ENCODE data around the gene DYNC2H1.

Gene DYNC2H1

DNA sequence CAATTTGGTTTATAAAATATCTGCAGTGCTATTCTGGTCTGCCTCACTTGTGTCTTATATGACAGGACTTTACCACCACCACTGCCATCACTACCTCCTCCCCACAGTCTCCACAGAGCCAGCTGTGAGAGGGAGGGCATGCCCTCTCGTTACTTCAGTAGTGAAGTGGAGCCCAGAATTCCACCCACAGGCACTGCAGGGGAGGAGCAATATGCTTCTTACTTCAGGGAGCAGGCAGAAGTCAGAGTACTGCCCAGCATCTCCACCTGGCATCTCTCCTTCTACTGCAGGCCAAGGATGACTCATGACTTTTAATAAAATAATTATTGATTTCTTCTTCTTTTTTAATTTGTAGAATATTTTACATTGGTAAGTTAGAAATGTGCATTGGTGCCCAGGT lies 255.5 kb downstream of the DYNC2H1 start:
- no peak for TF ChIP-seq TAF1 (IDR thresholded peaks at IDR 0.05; ENCODE audit: low read depth)
- no peak for TF ChIP-seq YY1 (IDR thresholded peaks at IDR 0.05; ENCODE audit: low read depth)
- TF ChIP-seq, protein P1, sequence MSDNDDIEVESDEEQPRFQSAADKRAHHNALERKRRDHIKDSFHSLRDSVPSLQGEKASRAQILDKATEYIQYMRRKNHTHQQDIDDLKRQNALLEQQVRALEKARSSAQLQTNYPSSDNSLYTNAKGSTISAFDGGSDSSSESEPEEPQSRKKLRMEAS (IDR thresholded peaks at IDR 0.05): no peak
- TF ChIP-seq, protein P2, sequence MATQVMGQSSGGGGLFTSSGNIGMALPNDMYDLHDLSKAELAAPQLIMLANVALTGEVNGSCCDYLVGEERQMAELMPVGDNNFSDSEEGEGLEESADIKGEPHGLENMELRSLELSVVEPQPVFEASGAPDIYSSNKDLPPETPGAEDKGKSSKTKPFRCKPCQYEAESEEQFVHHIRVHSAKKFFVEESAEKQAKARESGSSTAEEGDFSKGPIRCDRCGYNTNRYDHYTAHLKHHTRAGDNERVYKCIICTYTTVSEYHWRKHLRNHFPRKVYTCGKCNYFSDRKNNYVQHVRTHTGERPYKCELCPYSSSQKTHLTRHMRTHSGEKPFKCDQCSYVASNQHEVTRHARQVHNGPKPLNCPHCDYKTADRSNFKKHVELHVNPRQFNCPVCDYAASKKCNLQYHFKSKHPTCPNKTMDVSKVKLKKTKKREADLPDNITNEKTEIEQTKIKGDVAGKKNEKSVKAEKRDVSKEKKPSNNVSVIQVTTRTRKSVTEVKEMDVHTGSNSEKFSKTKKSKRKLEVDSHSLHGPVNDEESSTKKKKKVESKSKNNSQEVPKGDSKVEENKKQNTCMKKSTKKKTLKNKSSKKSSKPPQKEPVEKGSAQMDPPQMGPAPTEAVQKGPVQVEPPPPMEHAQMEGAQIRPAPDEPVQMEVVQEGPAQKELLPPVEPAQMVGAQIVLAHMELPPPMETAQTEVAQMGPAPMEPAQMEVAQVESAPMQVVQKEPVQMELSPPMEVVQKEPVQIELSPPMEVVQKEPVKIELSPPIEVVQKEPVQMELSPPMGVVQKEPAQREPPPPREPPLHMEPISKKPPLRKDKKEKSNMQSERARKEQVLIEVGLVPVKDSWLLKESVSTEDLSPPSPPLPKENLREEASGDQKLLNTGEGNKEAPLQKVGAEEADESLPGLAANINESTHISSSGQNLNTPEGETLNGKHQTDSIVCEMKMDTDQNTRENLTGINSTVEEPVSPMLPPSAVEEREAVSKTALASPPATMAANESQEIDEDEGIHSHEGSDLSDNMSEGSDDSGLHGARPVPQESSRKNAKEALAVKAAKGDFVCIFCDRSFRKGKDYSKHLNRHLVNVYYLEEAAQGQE (IDR thresholded peaks at IDR 0.05; ENCODE audit: low read depth): no peak
- TF ChIP-seq ZBTB7A (IDR thresholded peaks at IDR 0.05; ENCODE audit: low read depth): no peak
- TF ChIP-seq TCF12 (IDR thresholded peaks at IDR 0.05; ENCODE audit: low read depth): no peak
- TF ChIP-seq NFIC (IDR thresholded peaks at IDR 0.05): no peak
- no peak for TF ChIP-seq FOXM1 (IDR thresholded peaks at IDR 0.05; ENCODE audit: borderline replicate concordance, low read depth)
- TF ChIP-seq CEBPB (IDR thresholded peaks at IDR 0.05): no peak
- no peak for TF ChIP-seq TEAD4 (IDR thresholded peaks at IDR 0.05)
- TF ChIP-seq RAD21 (IDR thresholded peaks at IDR 0.05; ENCODE audit: low read depth): no peak
- TF ChIP-seq CREB1 (IDR thresholded peaks at IDR 0.05; ENCODE audit: low read depth): no peak
- TF ChIP-seq, protein P3, sequence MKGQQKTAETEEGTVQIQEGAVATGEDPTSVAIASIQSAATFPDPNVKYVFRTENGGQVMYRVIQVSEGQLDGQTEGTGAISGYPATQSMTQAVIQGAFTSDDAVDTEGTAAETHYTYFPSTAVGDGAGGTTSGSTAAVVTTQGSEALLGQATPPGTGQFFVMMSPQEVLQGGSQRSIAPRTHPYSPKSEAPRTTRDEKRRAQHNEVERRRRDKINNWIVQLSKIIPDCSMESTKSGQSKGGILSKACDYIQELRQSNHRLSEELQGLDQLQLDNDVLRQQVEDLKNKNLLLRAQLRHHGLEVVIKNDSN (IDR thresholded peaks at IDR 0.05): no peak
- no peak for TF ChIP-seq EP300 (IDR thresholded peaks at IDR 0.05; ENCODE audit: borderline replicate concordance)
- no peak for TF ChIP-seq EGR1 (IDR thresholded peaks at IDR 0.05)

DNA sequence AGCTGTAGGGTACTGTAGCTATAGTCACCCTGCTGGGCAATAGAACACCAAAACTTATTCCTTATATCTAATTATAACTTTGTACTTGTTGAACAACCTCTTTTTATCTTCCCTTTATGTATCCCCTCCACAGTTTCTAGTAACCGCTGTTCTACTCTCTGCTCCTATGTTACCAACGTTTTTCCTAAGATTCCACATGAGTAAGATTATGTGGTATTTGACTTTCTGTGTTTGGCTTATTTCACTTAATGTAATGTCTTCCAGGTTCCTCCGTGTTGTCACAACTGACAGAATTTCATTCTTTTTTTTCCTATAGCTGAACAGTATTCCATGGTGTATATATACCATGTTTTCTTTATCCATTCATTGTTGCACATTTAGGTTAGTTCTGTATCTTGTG lies 258.4 kb downstream of the DYNC2H1 start:
- TF ChIP-seq, protein P2 (IDR thresholded peaks at IDR 0.05; ENCODE audit: low read depth): no peak
- no peak for TF ChIP-seq FOXM1 (IDR thresholded peaks at IDR 0.05; ENCODE audit: borderline replicate concordance, low read depth)
- TF ChIP-seq TAF1 (IDR thresholded peaks at IDR 0.05; ENCODE audit: low read depth): no peak
- no peak for TF ChIP-seq TCF12 (IDR thresholded peaks at IDR 0.05; ENCODE audit: low read depth)
- TF ChIP-seq CEBPB (IDR thresholded peaks at IDR 0.05): no peak
- no peak for TF ChIP-seq RAD21 (IDR thresholded peaks at IDR 0.05; ENCODE audit: low read depth)
- TF ChIP-seq, protein P1 (IDR thresholded peaks at IDR 0.05): no peak
- no peak for TF ChIP-seq EGR1 (IDR thresholded peaks at IDR 0.05)
- no peak for TF ChIP-seq EP300 (IDR thresholded peaks at IDR 0.05; ENCODE audit: borderline replicate concordance)
- no peak for TF ChIP-seq NFIC (IDR thresholded peaks at IDR 0.05)
- no peak for TF ChIP-seq ZBTB7A (IDR thresholded peaks at IDR 0.05; ENCODE audit: low read depth)
- no peak for TF ChIP-seq CREB1 (IDR thresholded peaks at IDR 0.05; ENCODE audit: low read depth)
- TF ChIP-seq YY1 (IDR thresholded peaks at IDR 0.05; ENCODE audit: low read depth): no peak
- TF ChIP-seq, protein P3 (IDR thresholded peaks at IDR 0.05): no peak

DNA sequence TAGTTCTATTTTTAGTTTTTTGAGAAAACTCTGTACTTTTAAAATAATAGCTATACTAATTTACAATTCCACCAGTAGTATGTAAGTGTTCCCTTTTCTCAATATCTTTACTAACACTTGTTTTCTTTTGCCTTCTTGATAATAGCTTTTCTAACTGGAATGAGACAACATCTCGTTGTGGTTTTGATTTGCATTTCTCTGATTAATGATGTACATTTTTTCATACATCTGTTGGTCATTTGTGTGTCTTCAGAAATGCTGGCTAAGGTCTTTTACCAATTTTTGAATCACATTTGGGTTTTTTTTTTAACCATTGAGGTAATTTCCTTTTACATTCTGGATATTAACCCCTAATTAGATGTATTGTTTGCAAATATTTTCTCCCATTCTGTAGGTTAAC lies 258.9 kb downstream of the DYNC2H1 start:
- no peak for TF ChIP-seq YY1 (IDR thresholded peaks at IDR 0.05; ENCODE audit: low read depth)
- no peak for TF ChIP-seq EGR1 (IDR thresholded peaks at IDR 0.05)
- no peak for TF ChIP-seq FOXM1 (IDR thresholded peaks at IDR 0.05; ENCODE audit: borderline replicate concordance, low read depth)
- no peak for TF ChIP-seq TEAD4 (IDR thresholded peaks at IDR 0.05)
- no peak for TF ChIP-seq ZBTB7A (IDR thresholded peaks at IDR 0.05; ENCODE audit: low read depth)

DNA sequence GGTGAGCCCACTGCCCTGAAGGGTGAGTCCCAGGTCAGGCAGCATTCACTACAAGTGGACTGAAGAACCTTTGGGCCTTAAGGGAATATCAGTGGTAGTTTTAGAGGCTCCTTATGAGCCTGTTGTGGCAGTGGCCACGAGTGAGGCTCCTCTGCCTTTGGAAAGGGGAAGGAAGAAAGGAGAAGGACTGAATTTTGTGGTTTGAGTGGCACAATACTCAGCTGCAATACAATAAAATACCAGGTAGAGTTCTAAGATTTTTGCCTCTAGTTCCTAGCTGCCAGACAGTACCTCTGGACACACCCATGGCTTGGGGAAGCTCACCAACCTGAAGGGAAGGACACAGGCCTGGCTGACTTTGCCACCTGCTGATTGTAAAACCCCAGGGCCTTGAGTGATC lies 260.9 kb downstream of the DYNC2H1 start:
- TF ChIP-seq CREB1 (IDR thresholded peaks at IDR 0.05; ENCODE audit: low read depth): no peak
- no peak for TF ChIP-seq NFIC (IDR thresholded peaks at IDR 0.05)
- TF ChIP-seq, protein P3 (IDR thresholded peaks at IDR 0.05): no peak
- TF ChIP-seq TCF12 (IDR thresholded peaks at IDR 0.05; ENCODE audit: low read depth): no peak

DNA sequence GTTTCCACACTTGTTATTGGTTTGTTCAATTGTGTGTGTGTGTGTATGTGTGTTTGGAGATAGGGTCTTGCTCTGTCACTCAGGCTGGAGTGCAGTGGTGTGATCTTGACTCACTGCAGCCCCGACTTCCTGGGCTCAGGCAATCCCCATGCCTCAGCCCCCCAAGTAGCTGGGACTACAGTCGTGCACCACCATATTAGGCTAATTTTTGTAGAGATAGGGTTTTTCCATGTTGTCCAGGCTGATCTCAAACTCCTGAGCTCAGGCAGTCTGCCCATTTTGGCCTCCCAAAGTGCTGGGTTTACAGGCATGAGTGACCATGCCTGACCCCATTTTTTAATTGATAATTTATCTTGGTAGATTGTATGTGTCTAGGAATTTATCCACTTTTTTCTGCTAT lies 263.7 kb downstream of the DYNC2H1 start:
- TF ChIP-seq TCF12 (IDR thresholded peaks at IDR 0.05; ENCODE audit: low read depth) (no peak), EGR1 (IDR thresholded peaks at IDR 0.05) (no peak), TEAD4 (IDR thresholded peaks at IDR 0.05) (no peak), TAF1 (IDR thresholded peaks at IDR 0.05; ENCODE audit: low read depth) (no peak), RAD21 (IDR thresholded peaks at IDR 0.05; ENCODE audit: low read depth) (no peak)
- TF ChIP-seq, protein P3 (IDR thresholded peaks at IDR 0.05): no peak
- TF ChIP-seq, protein P1 (IDR thresholded peaks at IDR 0.05): no peak

All from Ishikawa (cell line).